Measurements from ENCODE around the gene NHEJ1.

NHEJ1 gene

GRCh38 chr2:219182331-219183150 is 21.9 kb upstream of the NHEJ1 start:
- DNase-seq (ENCODE audit: low read depth in 2 of 2), result no peak

- no peak for DNase-seq (ENCODE audit: low read depth in 2 of 2)
Observed at GRCh38 chr2:219181531-219181930, 20.9 kb upstream of the NHEJ1 start.

- DNase-seq (ENCODE audit: low read depth in 2 of 2), result no peak
Observed at GRCh38 chr2:219180961-219181360, 20.3 kb upstream of the NHEJ1 start.

- no peak for DNase-seq (ENCODE audit: low read depth in 2 of 2)
Observed at GRCh38 chr2:219179601-219180465, 19.2 kb upstream of the NHEJ1 start.

- no peak for DNase-seq (ENCODE audit: low read depth in 2 of 2)
Observed at GRCh38 chr2:219178377-219179175, 18.0 kb upstream of the NHEJ1 start.

- peak; percentile 66 to 72 for DNase-seq (ENCODE audit: low read depth in 2 of 2)
Observed at GRCh38 chr2:219177552-219178376, 17.1 kb upstream of the NHEJ1 start, which contains the start of gene RETREG2. TSS of gene RETREG2 (plus strand) at chr2:219178275. CDS start at chr2:219178353, 78 bp downstream.

GRCh38 chr2:219176818-219177551 is 16.4 kb upstream of the NHEJ1 start, which contains the start of gene CNPPD1:
TSS of gene CNPPD1 (minus strand) at chr2:219176925. CDS start at chr2:219176828, 97 bp downstream.
- DNase-seq (ENCODE audit: low read depth in 2 of 2), result peak; percentile 84 to 85

- no peak for DNase-seq (ENCODE audit: low read depth in 2 of 2)
Observed at GRCh38 chr2:219175928-219176817, 15.6 kb upstream of the NHEJ1 start.

- DNase-seq (ENCODE audit: low read depth in 2 of 2), result no peak
Observed at GRCh38 chr2:219175486-219175885, 14.9 kb upstream of the NHEJ1 start.

GRCh38 chr2:219174801-219175200 is 14.2 kb upstream of the NHEJ1 start:
- no peak for DNase-seq (ENCODE audit: low read depth in 2 of 2)

- no peak for DNase-seq (ENCODE audit: low read depth in 2 of 2)
Observed at GRCh38 chr2:219174146-219174545, 13.5 kb upstream of the NHEJ1 start.

GRCh38 chr2:219173176-219173575 is 12.6 kb upstream of the NHEJ1 start:
- DNase-seq (ENCODE audit: low read depth in 2 of 2), result no peak

GRCh38 chr2:219172231-219173154 is 11.9 kb upstream of the NHEJ1 start:
- no peak for DNase-seq (ENCODE audit: low read depth in 2 of 2)

- DNase-seq (ENCODE audit: low read depth in 2 of 2), result no peak
Observed at GRCh38 chr2:219171231-219171651, 10.6 kb upstream of the NHEJ1 start.

- no peak for DNase-seq (ENCODE audit: low read depth in 2 of 2)
Observed at GRCh38 chr2:219169930-219170654, 9.5 kb upstream of the NHEJ1 start, which contains the start of gene SLC23A3. TSS of gene SLC23A3 (minus strand) at chr2:219170029. CDS start at chr2:219169984, 45 bp downstream.

GRCh38 chr2:219168932-219169331 is 8.3 kb upstream of the NHEJ1 start:
- no peak for DNase-seq (ENCODE audit: low read depth in 2 of 2)

- no peak for DNase-seq (ENCODE audit: low read depth in 2 of 2)
Observed at GRCh38 chr2:219168526-219168925, 7.9 kb upstream of the NHEJ1 start.

All from stimulated activated CD8-positive, alpha-beta memory T cell treated with anti-CD3 and anti-CD28 coated beads, Interleukin-15, amount 100 ng/mL, for 48 hours (primary cell).